WERI-Rb-1 (cell line): ENCODE data around the gene AMDHD2.
"Not testable (repeated sequence)": the region's sequence is repeated elsewhere in the genome, so short reads cannot be mapped to it uniquely, and the experiment has no call there.

ENCODE experiments used
- DNase-seq: peaks from one replicate; pipeline ENCODE4 v3.0.0-alpha.2; 2020
- H3K27ac ChIP-seq: fragments of 250-450 bp; sonication (Bioruptor Pico); 2 replicates; pipeline ENCODE4 v1.5.1; 2020; ENCODE audit warnings: mild to moderate bottlenecking, moderate library complexity
- H3K27me3 ChIP-seq: fragments of 250-450 bp; sonication (Bioruptor Pico); 2 replicates; pipeline ENCODE4 v1.5.1; 2021; ENCODE audit warnings: mild to moderate bottlenecking, low read depth, moderate library complexity; ENCODE audit not compliant: insufficient read depth, severe bottlenecking
- H3K36me3 ChIP-seq: fragments of 250-450 bp; sonication (Bioruptor Pico); 2 replicates; pipeline ENCODE4 v1.5.1; 2020; ENCODE audit warnings: mild to moderate bottlenecking, moderate library complexity
- H3K4me3 ChIP-seq: 2 replicates; pipeline ENCODE4 v1.5.1; 2011; ENCODE audit warnings: low read depth, mild to moderate bottlenecking, control low read depth, low read length
- H3K9me3 ChIP-seq: fragments of 250-450 bp; sonication (Bioruptor Pico); 2 replicates; pipeline ENCODE4 v1.5.1; 2021; ENCODE audit warnings: mild to moderate bottlenecking, moderate library complexity; ENCODE audit not compliant: severe bottlenecking
- CTCF ChIP-seq: IDR thresholded peaks from 2 replicates; pipeline ENCODE4 v1.5.1; 2011; ENCODE audit warnings: low read depth, mild to moderate bottlenecking, control low read depth, inconsistent platforms, low read length

Gene AMDHD2

GRCh38 chr16:2531696-2532493 is 11.7 kb downstream of the AMDHD2 start:
- TF ChIP-seq CTCF = no peak

GRCh38 chr16:2532494-2533141 is 12.4 kb downstream of the AMDHD2 start:
- no peak for TF ChIP-seq CTCF
- Histone ChIP-seq H3K9me3 (no peaks in the 10 kb centered on the region), H3K27me3 (no peaks in the 10 kb centered on the region), H3K27ac (peak overlapping the region; percentile 73), H3K36me3 (peaks cover 20% of the 10 kb centered on the region), H3K4me3 (peak overlapping the region; percentile 60)
- peak; percentile 76 for DNase-seq

More at GRCh38 chr16:2531696-2532493, 11.7 kb downstream of the AMDHD2 start:
- DNase-seq = peak; percentile 97
- Histone ChIP-seq H3K27me3 (no peaks in the 10 kb centered on the region), H3K27ac (peak overlapping the region; percentile 73), H3K36me3 (peaks cover 20% of the 10 kb centered on the region), H3K4me3 (peak overlapping the region; percentile 60), H3K9me3 (no peaks in the 10 kb centered on the region)

- peak overlapping the region; percentile 60 for H3K4me3 ChIP-seq
- DNase-seq = peak; percentile 57
- H3K27me3 ChIP-seq, H3K9me3 ChIP-seq: not testable (repeated sequence)
- H3K36me3 ChIP-seq = peaks cover 14% of the 10 kb centered on the region
- H3K27ac ChIP-seq = peak overlapping the region; percentile 73
Measured at GRCh38 chr16:2533142-2533755, 13.1 kb downstream of the AMDHD2 start.

- Histone ChIP-seq H3K36me3 (peaks cover 8% of the 10 kb centered on the region), H3K27ac (no peak overlapping the region), H3K4me3 (no peak overlapping the region), H3K27me3 (no peaks in the 10 kb centered on the region), H3K9me3 (no peaks in the 10 kb centered on the region)
- no peak for TF ChIP-seq CTCF
- no peak for DNase-seq
Measured at GRCh38 chr16:2533912-2534311, 13.7 kb downstream of the AMDHD2 start.

- not testable (repeated sequence) for H3K36me3 ChIP-seq, H3K27ac ChIP-seq, DNase-seq, H3K27me3 ChIP-seq, H3K9me3 ChIP-seq, H3K4me3 ChIP-seq
Measured at GRCh38 chr16:2534335-2534734, 14.2 kb downstream of the AMDHD2 start.

GRCh38 chr16:2535625-2536013 is 15.4 kb downstream of the AMDHD2 start:
- Histone ChIP-seq H3K9me3 (no peaks in the 10 kb centered on the region), H3K27ac (no peak overlapping the region)

More at GRCh38 chr16:2535625-2536013, 15.4 kb downstream of the AMDHD2 start:
- DNase-seq = no peak
- Histone ChIP-seq H3K27me3 (no peaks in the 10 kb centered on the region), H3K4me3 (no peak overlapping the region), H3K36me3 (no peaks in the 10 kb centered on the region; the same call in 1 of the 2 replicates)
- no peak for TF ChIP-seq CTCF
